ENCODE results near the gene RBPJ. TPM values are rescaled to one million over a fixed set of nuclear protein-coding genes. Genes with fewer than 3 reads are reported as not detected.

The RBPJ gene
- total and polyA plus RNA-seq, 2 experiments from 2014 or later, result 73.7 to 74.5 TPM

DNA sequence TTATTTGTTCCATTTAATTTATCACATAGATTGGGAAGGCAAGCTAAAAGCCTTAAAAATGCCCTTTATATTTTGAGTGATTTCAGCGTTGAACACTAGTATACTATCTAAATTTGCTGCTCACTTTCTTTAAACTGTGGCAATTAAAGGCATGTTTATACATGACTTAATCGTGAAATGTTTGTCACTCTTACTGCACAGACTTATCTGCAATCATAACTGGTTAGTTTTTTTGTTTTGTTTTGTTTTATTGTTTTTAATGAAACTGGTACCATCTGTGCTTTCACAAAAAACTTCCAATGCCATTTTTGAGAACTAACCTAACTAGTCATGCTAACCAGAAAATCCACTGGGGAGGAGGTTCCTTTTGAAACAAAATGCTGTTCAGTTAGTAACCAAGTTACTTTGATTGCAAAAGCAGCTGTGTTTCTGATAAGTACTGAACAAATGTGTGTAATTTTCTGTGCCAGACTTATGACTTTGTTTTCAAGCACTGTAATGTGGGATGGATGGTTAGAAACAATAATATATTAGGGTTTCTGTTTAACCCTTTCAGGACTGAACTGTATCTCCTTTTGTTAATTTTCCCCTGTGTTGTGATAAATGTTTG is 113.3 kb downstream of the RBPJ start:
- H3K36me3 ChIP-seq (replicated peaks; ENCODE audit: insufficient read depth, low read depth), result no peaks in the 10 kb centered on the region
- H3K27me3 ChIP-seq, result no peaks in the 10 kb centered on the region
- no peak for DNase-seq (ENCODE audit: low spot score)
- H3K9me2 ChIP-seq (replicated peaks; ENCODE audit: insufficient read depth), result no peaks in the 10 kb centered on the region
- no peak overlapping the region for H2AFZ ChIP-seq
- H3K4me1 ChIP-seq (ENCODE audit: insufficient read depth), result peaks cover 7% of the 10 kb centered on the region
- H3K4me2 ChIP-seq, result no peak overlapping the region
- no peak for TF ChIP-seq EZH2 (IDR thresholded peaks at IDR 0.05; ENCODE audit: borderline replicate concordance)
- TF ChIP-seq, protein P1, sequence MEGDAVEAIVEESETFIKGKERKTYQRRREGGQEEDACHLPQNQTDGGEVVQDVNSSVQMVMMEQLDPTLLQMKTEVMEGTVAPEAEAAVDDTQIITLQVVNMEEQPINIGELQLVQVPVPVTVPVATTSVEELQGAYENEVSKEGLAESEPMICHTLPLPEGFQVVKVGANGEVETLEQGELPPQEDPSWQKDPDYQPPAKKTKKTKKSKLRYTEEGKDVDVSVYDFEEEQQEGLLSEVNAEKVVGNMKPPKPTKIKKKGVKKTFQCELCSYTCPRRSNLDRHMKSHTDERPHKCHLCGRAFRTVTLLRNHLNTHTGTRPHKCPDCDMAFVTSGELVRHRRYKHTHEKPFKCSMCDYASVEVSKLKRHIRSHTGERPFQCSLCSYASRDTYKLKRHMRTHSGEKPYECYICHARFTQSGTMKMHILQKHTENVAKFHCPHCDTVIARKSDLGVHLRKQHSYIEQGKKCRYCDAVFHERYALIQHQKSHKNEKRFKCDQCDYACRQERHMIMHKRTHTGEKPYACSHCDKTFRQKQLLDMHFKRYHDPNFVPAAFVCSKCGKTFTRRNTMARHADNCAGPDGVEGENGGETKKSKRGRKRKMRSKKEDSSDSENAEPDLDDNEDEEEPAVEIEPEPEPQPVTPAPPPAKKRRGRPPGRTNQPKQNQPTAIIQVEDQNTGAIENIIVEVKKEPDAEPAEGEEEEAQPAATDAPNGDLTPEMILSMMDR (IDR thresholded peaks at IDR 0.05; ENCODE audit: poor library complexity), result no peak
- TF ChIP-seq EZH2phosphoT487 (IDR thresholded peaks at IDR 0.05; ENCODE audit: low read depth, severe bottlenecking, unreplicated experiment), result no peak
- 61% methylated on average over 2 of the region's 2 CpGs for WGBS (ENCODE audit: low lambda C conversion rate, missing lambda C conversion rate)
- H3K27ac ChIP-seq, result no peak overlapping the region
- H4K20me1 ChIP-seq (ENCODE audit: insufficient read depth, poor library complexity, severe bottlenecking), result no peaks in the 10 kb centered on the region
- H3K79me2 ChIP-seq, result no peaks in the 10 kb centered on the region
- no peak overlapping the region for H3K4me3 ChIP-seq
- H3K9me3 ChIP-seq (ENCODE audit: low read depth), result no peaks in the 10 kb centered on the region

DNA sequence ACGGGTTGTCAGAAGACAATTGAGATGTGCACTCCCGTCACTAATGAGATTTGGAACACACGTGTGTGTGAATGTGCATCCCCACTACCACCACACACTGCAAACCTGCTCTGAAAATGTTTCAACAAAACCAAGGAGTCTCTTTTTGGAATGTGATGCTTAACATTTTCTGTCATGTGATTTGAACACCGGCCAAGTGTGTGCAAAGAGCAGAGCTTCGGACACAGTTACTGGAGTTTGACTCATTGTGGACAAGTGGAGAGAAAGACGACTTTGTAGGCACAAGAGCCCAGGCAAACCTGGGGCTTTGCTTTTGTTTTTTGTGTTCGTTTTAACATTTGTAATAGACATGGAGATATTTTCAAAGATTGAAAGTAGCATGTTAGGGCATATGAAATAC is 120.3 kb downstream of the RBPJ start:
- Histone ChIP-seq H3K27ac (no peak overlapping the region), H3K79me2 (no peaks in the 10 kb centered on the region), H4K20me1 (ENCODE audit: insufficient read depth, poor library complexity, severe bottlenecking) (no peaks in the 10 kb centered on the region), H3K27me3 (no peaks in the 10 kb centered on the region), H3K4me2 (no peak overlapping the region), H3K9me3 (ENCODE audit: low read depth) (no peaks in the 10 kb centered on the region), H3K4me1 (ENCODE audit: insufficient read depth) (no peaks in the 10 kb centered on the region), H3K4me3 (no peak overlapping the region), H2AFZ (no peak overlapping the region), H3K36me3 (replicated peaks; ENCODE audit: insufficient read depth, low read depth) (no peaks in the 10 kb centered on the region), H3K9me2 (replicated peaks; ENCODE audit: insufficient read depth) (no peaks in the 10 kb centered on the region)
- no peak for DNase-seq (ENCODE audit: low spot score)
- TF ChIP-seq EZH2 (IDR thresholded peaks at IDR 0.05; ENCODE audit: borderline replicate concordance) (no peak), EZH2phosphoT487 (IDR thresholded peaks at IDR 0.05; ENCODE audit: low read depth, severe bottlenecking, unreplicated experiment) (no peak)
- TF ChIP-seq, protein P1 (IDR thresholded peaks at IDR 0.05; ENCODE audit: poor library complexity), result no peak
- WGBS (ENCODE audit: low lambda C conversion rate, missing lambda C conversion rate), result 85% methylated on average over 7 of the region's 7 CpGs

DNA sequence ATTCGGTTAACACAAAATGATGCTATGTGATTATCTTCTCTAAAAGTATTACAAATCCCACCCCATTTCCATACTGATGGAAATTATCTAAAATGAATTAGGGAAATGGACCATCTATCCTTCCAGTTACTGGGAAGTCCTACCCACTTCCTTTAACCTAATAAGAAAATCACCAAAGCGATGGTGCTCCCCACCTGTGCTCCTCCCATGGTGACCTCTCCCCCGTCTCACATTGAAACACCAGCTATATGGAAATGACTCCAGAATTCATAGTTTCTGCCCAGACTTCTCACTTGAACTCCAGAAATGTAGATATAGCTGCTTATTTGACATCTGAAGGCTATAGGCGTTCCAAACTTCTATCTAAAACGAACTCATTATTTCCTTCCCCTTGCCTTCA is 121.0 kb downstream of the RBPJ start:
- 97% methylated on average over 5 of the region's 5 CpGs for WGBS (ENCODE audit: low lambda C conversion rate, missing lambda C conversion rate)
- H3K4me1 ChIP-seq (ENCODE audit: insufficient read depth), result no peaks in the 10 kb centered on the region
- no peaks in the 10 kb centered on the region for H3K27me3 ChIP-seq
- no peaks in the 10 kb centered on the region for H3K9me2 ChIP-seq (replicated peaks; ENCODE audit: insufficient read depth)
- no peaks in the 10 kb centered on the region for H3K36me3 ChIP-seq (replicated peaks; ENCODE audit: insufficient read depth, low read depth)
- no peak overlapping the region for H3K4me3 ChIP-seq
- no peak for DNase-seq (ENCODE audit: low spot score)
- H2AFZ ChIP-seq, result no peak overlapping the region
- no peak overlapping the region for H3K27ac ChIP-seq
- TF ChIP-seq EZH2 (IDR thresholded peaks at IDR 0.05; ENCODE audit: borderline replicate concordance) (no peak), EZH2phosphoT487 (IDR thresholded peaks at IDR 0.05; ENCODE audit: low read depth, severe bottlenecking, unreplicated experiment) (no peak)
- TF ChIP-seq, protein P1 (IDR thresholded peaks at IDR 0.05; ENCODE audit: poor library complexity), result no peak
- no peaks in the 10 kb centered on the region for H3K79me2 ChIP-seq
- no peak overlapping the region for H3K4me2 ChIP-seq
- no peaks in the 10 kb centered on the region for H4K20me1 ChIP-seq (ENCODE audit: insufficient read depth, poor library complexity, severe bottlenecking)
- H3K9me3 ChIP-seq (ENCODE audit: low read depth), result no peaks in the 10 kb centered on the region
